ENCODE results near the gene HSH2D. TPM values are rescaled to one million over a fixed set of nuclear protein-coding genes. Genes with fewer than 3 reads are reported as not detected.

The HSH2D gene
- total and polyA plus RNA-seq, 4 donors: 5.5 to 9.3 (median 6.4) TPM

DNA sequence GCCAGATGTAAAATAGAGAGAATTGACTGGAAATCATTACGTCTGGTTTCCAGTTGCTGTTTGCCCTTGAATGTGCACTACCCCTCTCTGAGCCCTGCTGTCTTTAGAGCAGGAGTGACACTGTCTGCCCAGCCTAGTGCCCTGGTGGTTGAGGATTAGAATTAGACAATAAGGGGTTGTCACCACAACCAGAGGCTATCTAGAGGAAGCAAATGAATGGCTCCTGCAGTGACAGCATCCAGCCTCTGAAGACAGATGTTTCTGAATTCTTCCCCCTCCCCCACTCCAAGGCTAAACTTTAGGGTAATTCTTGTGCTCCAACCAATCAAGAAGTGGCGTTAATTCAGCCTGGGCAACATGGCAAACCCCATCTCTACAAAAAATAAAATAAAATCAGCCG lies 29.8 kb upstream of the HSH2D start:
- no peak overlapping the region for H3K9ac ChIP-seq (ENCODE audit: insufficient read depth in 1 of 2, low read length in 2 of 2)
- DNase-seq (no peak), ATAC-seq (ENCODE audit: insufficient read depth, low FRiP score) (no peak)
- peaks cover 4 to 24% (median 8%) of the 10 kb centered on the region in 4 donors for H3K36me3 ChIP-seq (ENCODE audit: control insufficient read depth in 4 of 4, insufficient read depth in 4 of 4, low read length in 4 of 4)
- peaks cover 0 to 19% (median 6%) of the 10 kb centered on the region in 5 donors for H3K4me1 ChIP-seq (ENCODE audit: control insufficient read depth in 5 of 5, insufficient read depth in 5 of 5, low read length in 5 of 5)
- H3K27me3 ChIP-seq (ENCODE audit: control insufficient read depth in 3 of 3, insufficient read depth in 3 of 3, low read length in 2 of 3): no peaks in the 10 kb centered on the region
- TF ChIP-seq, protein P1, sequence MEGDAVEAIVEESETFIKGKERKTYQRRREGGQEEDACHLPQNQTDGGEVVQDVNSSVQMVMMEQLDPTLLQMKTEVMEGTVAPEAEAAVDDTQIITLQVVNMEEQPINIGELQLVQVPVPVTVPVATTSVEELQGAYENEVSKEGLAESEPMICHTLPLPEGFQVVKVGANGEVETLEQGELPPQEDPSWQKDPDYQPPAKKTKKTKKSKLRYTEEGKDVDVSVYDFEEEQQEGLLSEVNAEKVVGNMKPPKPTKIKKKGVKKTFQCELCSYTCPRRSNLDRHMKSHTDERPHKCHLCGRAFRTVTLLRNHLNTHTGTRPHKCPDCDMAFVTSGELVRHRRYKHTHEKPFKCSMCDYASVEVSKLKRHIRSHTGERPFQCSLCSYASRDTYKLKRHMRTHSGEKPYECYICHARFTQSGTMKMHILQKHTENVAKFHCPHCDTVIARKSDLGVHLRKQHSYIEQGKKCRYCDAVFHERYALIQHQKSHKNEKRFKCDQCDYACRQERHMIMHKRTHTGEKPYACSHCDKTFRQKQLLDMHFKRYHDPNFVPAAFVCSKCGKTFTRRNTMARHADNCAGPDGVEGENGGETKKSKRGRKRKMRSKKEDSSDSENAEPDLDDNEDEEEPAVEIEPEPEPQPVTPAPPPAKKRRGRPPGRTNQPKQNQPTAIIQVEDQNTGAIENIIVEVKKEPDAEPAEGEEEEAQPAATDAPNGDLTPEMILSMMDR (IDR thresholded peaks at IDR 0.05; ENCODE audit: control extremely low read depth, extremely low read depth): no peak
- no peak overlapping the region for H3K27ac ChIP-seq (ENCODE audit: low read depth in 1 of 2, low read length in 1 of 2)
- H3K9me3 ChIP-seq (ENCODE audit: control insufficient read depth in 4 of 4, insufficient read depth in 3 of 4, low read length in 3 of 4): no peaks in the 10 kb centered on the region
- H3K4me3 ChIP-seq: no peak overlapping the region
- 85 to 89% methylated on average over 3 of the region's 3 CpGs for WGBS, 2 donors

DNA sequence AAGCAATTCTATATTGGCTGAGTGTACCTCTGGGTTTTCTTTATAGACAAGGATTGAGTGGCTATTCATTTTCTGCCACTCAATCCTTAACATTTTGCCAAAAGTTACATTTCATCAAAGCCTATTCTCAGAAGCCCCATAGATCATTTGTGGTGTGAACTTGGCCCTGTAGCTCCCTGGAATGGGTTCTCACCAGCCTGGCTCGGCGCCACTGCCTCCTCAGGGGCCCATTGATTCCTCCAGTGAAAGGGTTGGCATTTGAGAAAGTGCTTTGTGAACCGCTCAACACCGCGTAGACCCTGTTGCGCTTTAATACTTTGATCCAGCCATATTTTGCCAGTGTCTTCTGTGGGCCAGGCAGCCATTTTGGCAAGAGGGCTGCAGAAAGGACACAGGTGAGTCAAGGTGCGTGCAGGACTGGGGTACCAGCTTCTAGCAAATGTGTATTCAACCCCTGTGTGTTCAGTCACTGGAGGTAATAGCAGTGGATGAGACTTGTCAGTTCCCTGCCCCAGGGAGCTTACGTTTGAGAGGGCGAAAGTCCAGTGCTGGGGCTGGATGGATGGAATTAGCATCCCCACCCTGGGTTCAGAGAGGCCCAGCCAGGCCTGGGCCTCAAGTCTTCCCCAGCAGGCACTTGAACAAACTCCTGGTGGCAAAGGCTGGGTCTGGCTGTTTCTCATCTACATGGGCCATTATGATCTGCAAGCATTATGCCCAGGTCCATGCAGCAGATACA lies 28.0 kb upstream of the HSH2D start:
- no peak overlapping the region for H3K4me3 ChIP-seq
- peaks cover 0 to 19% (median 6%) of the 10 kb centered on the region in 5 donors for H3K4me1 ChIP-seq (ENCODE audit: control insufficient read depth in 5 of 5, insufficient read depth in 5 of 5, low read length in 5 of 5)
- H3K27ac ChIP-seq (ENCODE audit: low read depth in 1 of 2, low read length in 1 of 2): no peak overlapping the region
- DNase-seq (no peak), ATAC-seq (ENCODE audit: insufficient read depth, low FRiP score) (no peak)
- WGBS, 2 donors: 94 to 95% methylated on average over 9 of the region's 9 CpGs
- H3K9ac ChIP-seq (ENCODE audit: insufficient read depth in 1 of 2, low read length in 2 of 2): no peak overlapping the region
- TF ChIP-seq, protein P1 (IDR thresholded peaks at IDR 0.05; ENCODE audit: control extremely low read depth, extremely low read depth): no peak
- peaks cover 6 to 33% (median 10%) of the 10 kb centered on the region in 4 donors for H3K36me3 ChIP-seq (ENCODE audit: control insufficient read depth in 4 of 4, insufficient read depth in 4 of 4, low read length in 4 of 4)
- H3K27me3 ChIP-seq (ENCODE audit: control insufficient read depth in 3 of 3, insufficient read depth in 3 of 3, low read length in 2 of 3): no peaks in the 10 kb centered on the region
- H3K9me3 ChIP-seq (ENCODE audit: control insufficient read depth in 4 of 4, insufficient read depth in 3 of 4, low read length in 3 of 4): no peaks in the 10 kb centered on the region

DNA sequence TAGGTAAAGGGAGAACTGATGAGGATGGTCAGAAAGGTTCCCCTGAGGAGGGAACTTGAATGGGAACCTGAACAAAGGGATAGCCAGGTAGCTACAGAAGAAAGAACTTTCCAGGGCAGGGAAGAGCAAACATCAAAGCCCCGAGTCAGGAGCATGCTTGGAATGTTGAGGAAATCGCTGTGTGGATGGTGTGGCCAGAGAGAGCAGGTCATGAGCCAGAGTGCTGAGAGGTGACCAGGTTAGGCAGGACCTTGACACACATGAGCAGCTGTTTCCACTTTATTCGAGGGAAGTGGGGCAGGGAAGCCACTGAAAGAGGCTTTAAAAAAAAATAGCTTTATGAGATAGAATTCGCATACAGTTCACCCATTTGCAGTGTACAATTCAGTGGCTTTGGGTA lies 27.4 kb upstream of the HSH2D start:
- ATAC-seq (ENCODE audit: insufficient read depth, low FRiP score) (no peak), DNase-seq (no peak)
- peaks cover 6 to 33% (median 10%) of the 10 kb centered on the region in 4 donors for H3K36me3 ChIP-seq (ENCODE audit: control insufficient read depth in 4 of 4, insufficient read depth in 4 of 4, low read length in 4 of 4)
- TF ChIP-seq, protein P1 (IDR thresholded peaks at IDR 0.05; ENCODE audit: control extremely low read depth, extremely low read depth): no peak
- H3K4me3 ChIP-seq: no peak overlapping the region
- no peaks in the 10 kb centered on the region for H3K27me3 ChIP-seq (ENCODE audit: control insufficient read depth in 3 of 3, insufficient read depth in 3 of 3, low read length in 2 of 3)
- no peak overlapping the region for H3K27ac ChIP-seq (ENCODE audit: low read depth in 1 of 2, low read length in 1 of 2)
- H3K9me3 ChIP-seq (ENCODE audit: control insufficient read depth in 4 of 4, insufficient read depth in 3 of 4, low read length in 3 of 4): no peaks in the 10 kb centered on the region
- 62 to 63% methylated on average over 4 of the region's 4 CpGs for WGBS, 2 donors
- no peak overlapping the region for H3K9ac ChIP-seq (ENCODE audit: insufficient read depth in 1 of 2, low read length in 2 of 2)
- peaks cover 0 to 19% (median 6%) of the 10 kb centered on the region in 5 donors for H3K4me1 ChIP-seq (ENCODE audit: control insufficient read depth in 5 of 5, insufficient read depth in 5 of 5, low read length in 5 of 5)

Data from lung (tissue), 12 donors.